DND-41 (cell line): ENCODE results near the gene MCRIP2.

Source experiments
- ATAC-seq: fragments of 200-7000 bp; cut with Tn5 transposase; 3 replicates; pipeline ENCODE4 v1.9.1; 2021; ENCODE audit warnings: low read depth; ENCODE audit not compliant: insufficient read depth
- DNase-seq: peaks from one replicate; pipeline ENCODE4 v3.0.0-alpha.2; 2020
- H2AFZ ChIP-seq: 2 replicates; pipeline ENCODE4 v1.6.0; 2012; ENCODE audit warnings: low read depth, low read length
- H3K27ac ChIP-seq: 2 replicates; pipeline ENCODE4 v1.5.1; 2012; ENCODE audit warnings: low read length, inconsistent platforms
- H3K27me3 ChIP-seq: fragments of 200-600 bp; sonication (generic); 2 replicates; pipeline ENCODE4 v1.6.0; 2012; ENCODE audit warnings: low read length, mild to moderate bottlenecking, inconsistent platforms; ENCODE audit not compliant: insufficient read depth, poor library complexity
- H3K36me3 ChIP-seq: 2 replicates; pipeline ENCODE4 v1.5.1; 2012; ENCODE audit warnings: low read length, inconsistent platforms; ENCODE audit not compliant: insufficient read depth
- H3K4me1 ChIP-seq: 2 replicates; pipeline ENCODE4 v1.5.1; 2012; ENCODE audit warnings: mild to moderate bottlenecking, low read length; ENCODE audit not compliant: insufficient read depth
- H3K4me2 ChIP-seq: 2 replicates; pipeline ENCODE4 v1.6.0; 2012; ENCODE audit warnings: mild to moderate bottlenecking, moderate library complexity, low read length, inconsistent platforms; ENCODE audit not compliant: insufficient read depth
- H3K4me3 ChIP-seq, 2 experiments: fragments of 200-600 bp in 1 of 2; shearing (Covaris generic) in 1 of 2; 2 replicates each; pipeline ENCODE4 v1.5.1; 2012 to 2016; ENCODE audit warnings: inconsistent platforms in 2 of 2, low read length in 2 of 2, mild to moderate bottlenecking in 2 of 2, low read depth in 1 of 2, moderate library complexity in 1 of 2
- H3K79me2 ChIP-seq: 2 replicates; pipeline ENCODE4 v1.6.0; 2012; ENCODE audit warnings: low read length, inconsistent platforms; ENCODE audit not compliant: insufficient read depth
- H3K9ac ChIP-seq: 2 replicates; pipeline ENCODE4 v1.6.0; 2012; ENCODE audit warnings: low read depth, mild to moderate bottlenecking, inconsistent platforms, low read length, moderate library complexity
- H3K9me3 ChIP-seq: 2 replicates; pipeline ENCODE4 v1.5.1; 2012; ENCODE audit warnings: low read length, moderate library complexity, mild to moderate bottlenecking, inconsistent platforms; ENCODE audit not compliant: insufficient read depth, severe bottlenecking
- H4K20me1 ChIP-seq: 2 replicates; pipeline ENCODE4 v1.6.0; 2012; ENCODE audit warnings: low read length; ENCODE audit not compliant: insufficient read depth
- EZH2 ChIP-seq: IDR thresholded peaks from 3 replicates; pipeline ENCODE4 v1.6.1; 2012; ENCODE audit warnings: borderline replicate concordance, low read depth, mild to moderate bottlenecking, moderate library complexity, low read length, inconsistent platforms; ENCODE audit not compliant: severe bottlenecking
- TF ChIP-seq, protein P1 (sequence below): IDR thresholded peaks from 2 replicates; pipeline ENCODE4 v1.5.1; 2012; ENCODE audit warnings: borderline replicate concordance, low read length, moderate library complexity, mild to moderate bottlenecking; ENCODE audit not compliant: poor library complexity, severe bottlenecking; ENCODE audit errors: extremely low read depth

The MCRIP2 gene

DNA sequence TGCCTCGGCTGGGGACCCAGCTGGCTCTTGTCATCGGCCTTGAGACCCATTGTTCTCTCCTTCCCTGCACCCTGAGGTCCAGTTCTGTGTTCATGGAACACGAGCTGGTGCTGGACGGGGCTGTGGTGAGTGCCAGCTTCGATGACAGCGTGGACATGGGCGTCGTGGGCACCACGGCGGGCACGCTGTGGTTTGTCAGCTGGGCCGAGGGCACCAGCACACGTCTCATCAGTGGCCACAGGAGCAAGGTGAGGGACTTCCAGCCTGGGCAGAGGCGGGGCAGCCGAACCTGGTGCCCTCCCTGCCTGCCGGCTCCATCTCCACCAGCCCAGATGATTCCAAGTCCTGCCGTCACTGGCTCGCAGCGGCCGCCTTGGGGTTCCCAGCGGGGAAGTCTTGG lies 21.0 kb downstream of the MCRIP2 start:
- DNase-seq (no peak), ATAC-seq (no peak)
- Histone ChIP-seq H3K79me2 (peaks cover 5% of the 10 kb centered on the region), H3K4me1 (peaks cover 9% of the 10 kb centered on the region), H3K9me3 (no peaks in the 10 kb centered on the region), H3K27me3 (no peaks in the 10 kb centered on the region), H3K4me3 (no peak overlapping the region), H3K27ac (no peak overlapping the region), H4K20me1 (peaks cover 23% of the 10 kb centered on the region), H3K4me2 (no peak overlapping the region), H2AFZ (no peak overlapping the region), H3K9ac (no peak overlapping the region), H3K36me3 (peaks cover 63% of the 10 kb centered on the region)
- TF ChIP-seq, protein P1, sequence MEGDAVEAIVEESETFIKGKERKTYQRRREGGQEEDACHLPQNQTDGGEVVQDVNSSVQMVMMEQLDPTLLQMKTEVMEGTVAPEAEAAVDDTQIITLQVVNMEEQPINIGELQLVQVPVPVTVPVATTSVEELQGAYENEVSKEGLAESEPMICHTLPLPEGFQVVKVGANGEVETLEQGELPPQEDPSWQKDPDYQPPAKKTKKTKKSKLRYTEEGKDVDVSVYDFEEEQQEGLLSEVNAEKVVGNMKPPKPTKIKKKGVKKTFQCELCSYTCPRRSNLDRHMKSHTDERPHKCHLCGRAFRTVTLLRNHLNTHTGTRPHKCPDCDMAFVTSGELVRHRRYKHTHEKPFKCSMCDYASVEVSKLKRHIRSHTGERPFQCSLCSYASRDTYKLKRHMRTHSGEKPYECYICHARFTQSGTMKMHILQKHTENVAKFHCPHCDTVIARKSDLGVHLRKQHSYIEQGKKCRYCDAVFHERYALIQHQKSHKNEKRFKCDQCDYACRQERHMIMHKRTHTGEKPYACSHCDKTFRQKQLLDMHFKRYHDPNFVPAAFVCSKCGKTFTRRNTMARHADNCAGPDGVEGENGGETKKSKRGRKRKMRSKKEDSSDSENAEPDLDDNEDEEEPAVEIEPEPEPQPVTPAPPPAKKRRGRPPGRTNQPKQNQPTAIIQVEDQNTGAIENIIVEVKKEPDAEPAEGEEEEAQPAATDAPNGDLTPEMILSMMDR: no peak
- no peak for TF ChIP-seq EZH2

GRCh38 chr16:666572-666971 lies 24.9 kb downstream of the MCRIP2 start:
- TF ChIP-seq, protein P1: no peak
- TF ChIP-seq EZH2: no peak
- H3K9ac ChIP-seq: peak overlapping the region; percentile 99; the same call in 1 of the 2 replicates
- no peak overlapping the region; the same call in 1 of the 2 replicates for H3K27ac ChIP-seq
- peak overlapping the region; percentile 95 for H3K4me2 ChIP-seq
- no peak overlapping the region for H2AFZ ChIP-seq
- H3K79me2 ChIP-seq: peaks cover 40% of the 10 kb centered on the region
- no peaks in the 10 kb centered on the region for H3K9me3 ChIP-seq
- no peak overlapping the region; a peak in 1 of 4 replicates for H3K4me3 ChIP-seq
- DNase-seq (no peak), ATAC-seq (no peak)
- H3K36me3 ChIP-seq: peaks cover 65% of the 10 kb centered on the region
- peaks cover 31% of the 10 kb centered on the region for H3K4me1 ChIP-seq
- no peaks in the 10 kb centered on the region for H3K27me3 ChIP-seq
- H4K20me1 ChIP-seq: peaks cover 25% of the 10 kb centered on the region

- no peak; the same call in 2 of the 3 replicates for ATAC-seq
- H3K36me3 ChIP-seq: peaks cover 67% of the 10 kb centered on the region
- peaks cover 30% of the 10 kb centered on the region for H4K20me1 ChIP-seq
- H3K4me1 ChIP-seq: peaks cover 31% of the 10 kb centered on the region
- no peaks in the 10 kb centered on the region for H3K9me3 ChIP-seq
- peak overlapping the region; percentile 95 for H3K4me2 ChIP-seq
- TF ChIP-seq, protein P1: no peak
- TF ChIP-seq EZH2: no peak
- peaks cover 40% of the 10 kb centered on the region for H3K79me2 ChIP-seq
- H2AFZ ChIP-seq: peak overlapping the region; percentile 95
- H3K27me3 ChIP-seq: no peaks in the 10 kb centered on the region
- H3K4me3 ChIP-seq: peak overlapping the region; percentile 96 to 97; a peak in 3 of 4 replicates
- no peak for DNase-seq
- peak overlapping the region; percentile 99 for H3K9ac ChIP-seq
- peak overlapping the region; percentile 78 for H3K27ac ChIP-seq
Observed at GRCh38 chr16:667113-667779, 25.6 kb downstream of the MCRIP2 start.
